Fibroblast of skin of right quadriceps (primary cell): Measurements from ENCODE around the gene PTPRQ.
A peak's percentile ranks its signal among the peaks of the same experiment; 100 is the strongest.

ENCODE experiments used
- DNase-seq: peaks from one replicate; pipeline ENCODE4 v3.0.0-alpha.2; 2013

PTPRQ gene

DNA sequence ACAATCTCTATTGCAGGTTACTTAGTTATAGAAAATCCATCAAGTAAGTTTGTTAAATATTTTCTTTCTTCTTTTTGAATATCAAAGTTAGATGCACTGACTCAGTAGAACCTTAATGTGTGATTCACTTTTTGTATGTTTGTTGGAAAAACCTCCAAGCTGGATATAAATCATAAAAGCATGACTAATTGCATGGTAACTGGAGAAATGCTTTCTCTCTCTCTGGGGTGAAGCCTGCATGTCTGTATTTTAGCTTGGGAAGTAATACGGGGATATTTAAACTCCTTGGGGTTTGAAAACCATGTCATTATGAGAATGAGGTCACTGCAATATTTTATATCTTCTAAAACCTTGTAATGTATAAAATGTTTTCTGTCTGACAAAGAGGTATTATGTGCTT lies 204.8 kb downstream of the PTPRQ start:
- peak; percentile 92 for DNase-seq

DNA sequence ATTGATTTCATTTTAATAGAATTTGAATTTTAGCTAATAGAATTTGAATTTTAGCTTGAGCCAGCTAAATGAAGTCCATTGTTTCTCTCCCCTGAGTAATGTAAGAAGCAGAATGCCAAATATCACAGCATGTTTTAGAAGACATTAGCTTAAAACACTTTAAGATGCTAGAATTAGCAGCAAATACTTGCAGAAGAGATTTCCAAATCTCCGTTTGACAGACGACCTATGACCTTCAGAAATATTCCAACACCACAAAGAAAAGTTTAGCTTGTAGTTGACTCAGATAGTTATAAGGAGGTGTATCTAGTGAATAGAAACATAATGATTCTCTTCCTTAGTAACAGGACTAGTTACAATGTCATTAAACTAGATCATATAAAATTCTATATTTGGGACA lies 211.7 kb downstream of the PTPRQ start:
- peak; percentile 34 for DNase-seq

GRCh38 chr12:80659512-80660063 lies 215.6 kb downstream of the PTPRQ start:
- peak; percentile 55 for DNase-seq

- DNase-seq: no peak
These were observed 218.6 kb downstream of the PTPRQ start for GRCh38 chr12:80662586-80662985.

GRCh38 chr12:80670214-80670613 lies 226.2 kb downstream of the PTPRQ start:
- DNase-seq: no peak

- DNase-seq: peak; percentile 23
These were observed 232.1 kb downstream of the PTPRQ start for GRCh38 chr12:80676042-80676636.

GRCh38 chr12:80676856-80677255 lies 232.8 kb downstream of the PTPRQ start:
- no peak for DNase-seq

DNA sequence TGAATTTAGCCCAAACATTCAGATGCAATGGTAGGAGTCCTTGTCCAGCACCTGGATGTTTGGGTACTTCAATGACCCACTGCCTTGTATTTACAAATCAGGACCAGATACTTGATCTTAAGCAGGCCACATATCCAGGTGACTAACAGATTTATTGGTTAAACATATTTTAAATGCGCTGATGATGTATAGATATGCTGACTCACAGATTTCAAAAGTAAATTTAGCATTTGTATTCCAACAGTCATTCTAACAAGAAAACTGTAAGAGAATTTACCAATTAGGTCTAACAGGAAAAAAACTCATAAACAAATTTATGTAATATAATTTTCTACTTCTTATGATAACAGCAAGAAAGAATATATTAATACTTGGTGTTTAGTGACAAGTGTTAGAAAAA lies 234.0 kb downstream of the PTPRQ start:
- DNase-seq: no peak

DNA sequence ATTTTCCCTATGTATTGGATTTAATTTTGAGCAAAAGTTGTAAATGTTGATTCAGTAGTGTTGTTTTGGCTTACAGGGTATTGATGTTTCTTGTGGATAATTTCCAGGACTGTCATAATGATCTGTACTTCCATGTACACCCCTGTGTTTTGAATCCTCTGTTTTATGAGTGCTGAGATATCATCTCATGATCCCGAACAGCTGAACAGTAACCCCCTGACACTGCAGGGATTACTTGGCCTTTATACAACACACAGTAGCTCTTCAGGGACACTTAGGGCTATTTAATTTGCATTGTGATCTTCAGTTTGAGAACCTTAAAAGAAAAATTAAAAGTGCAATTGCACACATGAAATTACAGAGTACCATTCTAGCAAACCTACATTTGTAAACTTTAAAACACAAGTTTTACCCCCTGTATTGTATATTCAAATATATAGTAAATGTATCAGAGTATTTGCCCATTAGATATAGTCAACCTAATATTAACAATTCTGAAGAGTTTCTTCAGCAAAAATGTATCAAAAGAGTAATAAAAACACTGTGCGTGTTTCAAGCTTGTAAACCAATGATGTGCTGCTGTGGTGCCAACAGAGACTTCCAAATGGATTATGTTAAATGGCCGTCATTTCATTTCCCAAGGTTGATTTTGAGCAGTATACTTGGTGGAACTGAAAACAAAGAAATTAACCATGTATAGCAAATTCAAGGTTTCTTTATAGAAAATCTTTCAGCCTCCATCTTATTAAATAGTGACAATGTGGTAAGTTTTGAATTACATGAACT lies 235.5 kb downstream of the PTPRQ start:
- no peak for DNase-seq

DNA sequence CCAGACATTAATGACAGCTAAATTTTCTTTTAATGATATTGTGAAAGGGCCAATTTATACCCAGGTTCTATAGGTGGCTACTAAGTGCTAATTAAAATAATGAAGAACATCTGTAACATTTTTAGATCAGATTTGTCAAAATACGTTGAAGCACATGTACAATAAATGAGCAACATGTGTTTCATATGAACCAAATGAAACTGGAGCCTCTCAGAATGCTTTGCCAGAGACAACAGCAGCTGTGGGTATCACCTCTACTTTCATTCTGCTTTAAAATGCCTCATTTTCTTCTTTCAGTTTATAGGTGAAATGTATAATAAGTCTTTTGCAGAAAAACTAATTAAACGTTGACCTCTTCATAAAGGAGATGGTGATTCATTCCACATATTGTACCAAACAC lies 237.3 kb downstream of the PTPRQ start:
- DNase-seq: no peak

- no peak for DNase-seq
These were observed 237.8 kb downstream of the PTPRQ start for GRCh38 chr12:80681786-80682185.

DNA sequence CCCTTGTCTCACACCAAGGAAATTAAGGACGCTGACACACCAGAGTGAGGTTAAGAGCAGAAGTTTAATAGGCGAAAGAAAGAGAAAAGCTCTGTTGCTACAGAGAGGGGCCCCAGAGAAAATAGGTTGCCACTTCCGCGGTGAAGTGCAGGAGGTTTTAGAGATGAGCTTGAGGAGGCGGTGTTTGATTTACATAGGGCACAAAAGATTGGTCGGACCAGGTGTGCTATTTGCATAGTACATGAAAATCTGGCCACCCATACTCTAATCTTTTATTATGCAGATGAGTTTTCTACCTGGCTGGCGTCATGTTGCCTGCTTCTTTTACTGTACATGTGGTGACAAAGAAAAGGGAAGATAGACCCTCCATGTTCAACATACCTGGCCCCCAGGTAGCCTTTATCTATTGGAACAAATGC lies 240.1 kb downstream of the PTPRQ start:
- no peak for DNase-seq

DNA sequence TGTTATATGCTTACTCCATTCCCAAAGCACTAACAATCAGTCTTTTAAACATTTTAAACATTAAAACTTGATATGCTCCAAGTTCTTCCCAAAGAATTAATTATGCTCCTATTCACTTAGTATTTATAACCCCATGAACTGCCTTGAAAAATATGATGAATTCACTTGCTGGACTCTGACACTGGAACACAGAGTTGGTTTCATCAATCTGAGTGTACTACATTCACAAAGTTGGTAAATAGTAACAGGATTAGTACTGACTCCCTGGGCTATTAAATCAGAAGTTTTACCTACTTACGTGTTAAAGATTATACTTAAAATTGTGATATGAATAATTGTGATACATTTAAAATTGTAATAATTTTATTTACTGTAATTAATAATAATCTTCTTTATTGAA lies 246.1 kb downstream of the PTPRQ start:
- no peak for DNase-seq

GRCh38 chr12:80690513-80690912 lies 246.5 kb downstream of the PTPRQ start:
- DNase-seq: no peak

- DNase-seq: no peak
These were observed 248.1 kb downstream of the PTPRQ start for GRCh38 chr12:80692114-80692513.

- DNase-seq: no peak
These were observed 253.3 kb downstream of the PTPRQ start for GRCh38 chr12:80697270-80697887.

GRCh38 chr12:80698256-80698655 lies 254.2 kb downstream of the PTPRQ start:
- DNase-seq: no peak

- no peak for DNase-seq
These were observed 255.0 kb downstream of the PTPRQ start for GRCh38 chr12:80698847-80699542.

- DNase-seq: no peak
These were observed 256.3 kb downstream of the PTPRQ start for GRCh38 chr12:80700327-80700726.

DNA sequence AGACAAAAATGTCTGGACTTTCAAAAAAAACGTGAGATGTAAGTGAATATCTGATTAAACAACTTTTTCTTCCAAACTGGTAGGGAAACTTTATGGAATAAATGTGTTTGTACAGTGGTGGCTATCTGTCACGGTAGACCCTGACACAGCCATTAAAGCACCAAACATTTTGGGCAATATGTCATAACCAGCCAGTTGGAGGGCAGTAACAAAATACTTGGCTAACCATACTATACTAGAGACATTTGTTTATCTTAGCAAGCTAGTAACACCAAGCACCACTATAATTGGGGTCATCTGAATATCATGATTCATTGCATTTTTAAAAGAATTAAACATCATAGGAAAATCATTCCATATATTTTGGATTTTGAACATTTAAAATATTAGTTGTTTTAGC lies 257.4 kb downstream of the PTPRQ start:
- DNase-seq: no peak

GRCh38 chr12:80702889-80703805 lies 259.1 kb downstream of the PTPRQ start:
- peak; percentile 82 for DNase-seq

DNA sequence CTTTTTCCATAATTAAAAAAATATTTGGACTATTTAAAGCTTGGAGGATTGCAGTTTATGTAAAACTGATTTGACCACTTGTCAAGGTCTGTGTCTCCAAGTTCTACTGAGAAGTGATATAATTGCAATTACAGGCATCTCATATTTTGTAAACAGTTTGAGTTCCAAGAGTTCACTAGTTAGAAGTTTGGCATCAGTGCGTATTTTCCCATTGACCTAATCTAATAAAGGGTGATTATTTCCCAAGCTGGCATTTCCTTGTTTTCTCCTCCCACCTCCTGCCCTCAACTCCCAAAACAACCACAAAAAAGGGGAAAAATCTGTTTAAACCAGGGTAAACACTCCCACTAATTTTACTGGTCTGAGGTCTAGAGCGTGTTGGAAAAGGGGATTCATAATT lies 260.4 kb downstream of the PTPRQ start:
- DNase-seq: no peak
